A549 (cell line): ENCODE measurements around the gene KCNQ1. TPM values are rescaled to one million over a fixed set of nuclear protein-coding genes. Genes with fewer than 3 reads are reported as not detected.

Experiments used
- ATAC-seq, 2 experiments: fragments of 200-7000 bp in 1 of 2; fragments of >200 bp in 1 of 2; cut with Nextera tagmentation in 1 of 2; cut with Tn5 transposase in 1 of 2; 3 replicates each; pipeline versions ENCODE4 v1.8.0 to v1.9.1; 2018 to 2020; ENCODE audit warnings: mild to moderate bottlenecking in 1 of 2, moderate library complexity in 1 of 2
- CTCF ChIA-PET: fragments of 300-600 bp; sonication (Branson Sonifier 250); formaldehyde crosslinking; extraction: SDS; loops from one replicate; lab custom pipeline; 2021; ENCODE audit warnings: antibody characterized with exemption, inconsistent platforms; lab: Yijun Ruan, JAX
- POLR2A ChIA-PET: fragments of 350-600 bp; formaldehyde crosslinking; extraction: SDS; loops from one replicate; lab custom pipeline; 2021; ENCODE audit warnings: antibody characterized with exemption, inconsistent platforms; lab: Yijun Ruan, JAX
- DNase-seq, 2 experiments: peaks; one replicate each; pipeline versions ENCODE4 v3.0.0 to v3.0.0-alpha.2; 2011 to 2016; ENCODE audit warnings: low read depth in 1 of 2, low spot score in 1 of 2
- FAIRE-seq: peaks from 2 replicates; lab custom pipeline; 2011; peaks lifted over from hg19 to GRCh38; lab: Jason Lieb, UNC
- H3K27ac ChIP-seq, 2 experiments: fragments of >200 bp; sonication (Bioruptor Twin); formaldehyde crosslinking; 3 replicates each; pipeline ENCODE4 v1.5.1; 2016 to 2017
- H3K4me1 ChIP-seq: fragments of >200 bp; sonication (Bioruptor Twin); formaldehyde crosslinking; 3 replicates; pipeline ENCODE4 v1.6.1; 2016
- H3K4me2 ChIP-seq: fragments of >200 bp; sonication (Bioruptor Twin); formaldehyde crosslinking; 3 replicates; pipeline ENCODE4 v1.6.1; 2016
- H3K4me3 ChIP-seq: fragments of >200 bp; sonication (Bioruptor Twin); formaldehyde crosslinking; 3 replicates; pipeline ENCODE4 v1.5.1; 2016
- H3K9me3 ChIP-seq: fragments of >200 bp; sonication (Bioruptor Twin); formaldehyde crosslinking; 3 replicates; pipeline ENCODE4 v1.6.1; 2016
- BHLHE40 ChIP-seq: IDR thresholded peaks from 2 replicates; pipeline ENCODE4 v1.6.1; 2012; ENCODE audit warnings: low read depth, low read length, inconsistent platforms
- CEBPB ChIP-seq, 2 experiments: fragments of >200 bp in 1 of 2; sonication (Bioruptor Twin) in 1 of 2; formaldehyde crosslinking in 1 of 2; IDR thresholded peaks; 2 replicates each; pipeline ENCODE4 v1.6.1; 2012 to 2016
- HEYL ChIP-seq: fragments of 250-450 bp; sonication (Bioruptor Pico); IDR thresholded peaks from 2 replicates; pipeline ENCODE4 v1.8.0; 2021; ENCODE audit warnings: mild to moderate bottlenecking, moderate library complexity
- HOXA7 ChIP-seq: fragments of 250-450 bp; sonication (Bioruptor Pico); IDR thresholded peaks from 2 replicates; pipeline ENCODE4 v1.5.0; 2020; ENCODE audit warnings: mild to moderate bottlenecking, moderate library complexity
- HOXB5 ChIP-seq: fragments of 250-450 bp; sonication (Bioruptor Pico); IDR thresholded peaks from 2 replicates; pipeline ENCODE4 v1.5.0; 2020; ENCODE audit warnings: mild to moderate bottlenecking, moderate library complexity
- JUN ChIP-seq, 2 experiments: fragments of >200 bp; sonication (Bioruptor Twin); formaldehyde crosslinking; IDR thresholded peaks; 2 replicates in 1 of 2; 3 replicates in 1 of 2; pipeline ENCODE4 v1.6.1; 2016 to 2017
- KDM1A ChIP-seq: fragments of 200-600 bp; sonication (generic); IDR thresholded peaks from 2 replicates; pipeline ENCODE4 v1.6.1; 2016; ENCODE audit warnings: low read depth, mild to moderate bottlenecking
- KDM5A ChIP-seq: fragments of 200-600 bp; sonication (generic); IDR thresholded peaks from 2 replicates; pipeline ENCODE4 v1.6.1; 2016; ENCODE audit warnings: antibody characterized with exemption, mild to moderate bottlenecking
- MAFK ChIP-seq: fragments of 450-650 bp; IDR thresholded peaks from 2 replicates; pipeline ENCODE4 v1.6.1; 2014; ENCODE audit not compliant: partially characterized antibody
- MYC ChIP-seq: IDR thresholded peaks from 2 replicates; pipeline ENCODE4 v1.6.1; 2012; ENCODE audit warnings: mild to moderate bottlenecking, inconsistent platforms, low read length, improper control_type of control experiment, borderline replicate concordance
- NFE2L2 ChIP-seq: fragments of 150-350 bp; conservative IDR thresholded peaks from 2 replicates; pipeline ENCODE4 v1.6.1; 2014; ENCODE audit warnings: low read length
- NPAS2 ChIP-seq: fragments of 250-450 bp; sonication (Bioruptor Pico); IDR thresholded peaks from 2 replicates; pipeline ENCODE4 v1.8.0; 2022; ENCODE audit warnings: mild to moderate bottlenecking, moderate library complexity, borderline replicate concordance
- POLR2AphosphoS2 ChIP-seq: conservative IDR thresholded peaks from 2 replicates; pipeline ENCODE4 v1.6.1; 2012; ENCODE audit warnings: low read length, improper control_type of control experiment, inconsistent platforms
- RAD21 ChIP-seq, 2 experiments: fragments of >200 bp in 1 of 2; sonication (Bioruptor Twin) in 1 of 2; formaldehyde crosslinking in 1 of 2; IDR thresholded peaks in 1 of 2; conservative IDR thresholded peaks in 1 of 2; 2 replicates in 1 of 2; 3 replicates in 1 of 2; pipeline ENCODE4 v1.6.1; 2012 to 2018; ENCODE audit warnings: inconsistent platforms in 1 of 2
- RNF2 ChIP-seq: fragments of 200-600 bp; sonication (generic); IDR thresholded peaks from 2 replicates; pipeline ENCODE4 v1.6.1; 2016; ENCODE audit warnings: low read depth, mild to moderate bottlenecking, antibody characterized with exemption, moderate library complexity, borderline replicate concordance
- TFCP2L1 ChIP-seq: fragments of 250-450 bp; sonication (Bioruptor Pico); IDR thresholded peaks from 2 replicates; pipeline ENCODE4 v1.5.0; 2021; ENCODE audit warnings: mild to moderate bottlenecking
- ZFP36 ChIP-seq: fragments of 450-650 bp; IDR thresholded peaks from 2 replicates; pipeline ENCODE4 v1.6.1; 2014; ENCODE audit warnings: borderline replicate concordance; ENCODE audit not compliant: partially characterized antibody
- WGBS: methylation state at CpG from one replicate; pipeline ENCODE4 v1.1.6; 2017; ENCODE audit errors: missing lambda C conversion rate; 5-methylcytosine and 5-hydroxymethylcytosine counted together
- polyA plus RNA-seq, 4 experiments: library from polyadenylated mRNA; depleted of rRNA in 3 of 4; stranded (reverse); fragments of >200 nt; fragmentation: RNase III in 1 of 4; extraction: RNeasy Plus Mini Kit Qiagen cat#74134 plus additional on column Dnase treatment in 1 of 4; gene quantifications; 2 replicates in 3 of 4; 3 replicates in 1 of 4; pipeline ENCODE4 v1.2.3, GENCODE V29; 2011 to 2017
- TF ChIP-seq, protein P1 (sequence below): fragments of 250-450 bp; sonication (Bioruptor Pico); IDR thresholded peaks from 2 replicates; pipeline ENCODE4 v1.5.0; 2021; ENCODE audit warnings: mild to moderate bottlenecking, moderate library complexity, borderline replicate concordance
- TF ChIP-seq, protein P2 (sequence below): fragments of >200 bp; sonication (Bioruptor Twin); formaldehyde crosslinking; IDR thresholded peaks from 3 replicates; pipeline ENCODE4 v1.6.1; 2016
- TF ChIP-seq, protein P3 (sequence below): fragments of >200 bp; sonication (Bioruptor Twin); formaldehyde crosslinking; IDR thresholded peaks from 3 replicates; pipeline ENCODE4 v1.5.1; 2016
- TF ChIP-seq, protein P4 (sequence below): fragments of >200 bp; sonication (Bioruptor Twin); formaldehyde crosslinking; IDR thresholded peaks from 2 replicates; pipeline ENCODE4 v1.6.1; 2016
- TF ChIP-seq, protein P5 (sequence below): fragments of 150-350 bp; IDR thresholded peaks from 2 replicates; pipeline ENCODE4 v1.6.1; 2014; ENCODE audit warnings: low read depth, mild to moderate bottlenecking, low read length
- TF ChIP-seq, protein P6 (sequence below): IDR thresholded peaks from 2 replicates; pipeline ENCODE4 v1.6.1; 2012

The KCNQ1 gene
- polyA plus RNA-seq, 2 of the 4 experiments (the other 2 are of a cell fraction), result 0.14 to 0.17 TPM

DNA sequence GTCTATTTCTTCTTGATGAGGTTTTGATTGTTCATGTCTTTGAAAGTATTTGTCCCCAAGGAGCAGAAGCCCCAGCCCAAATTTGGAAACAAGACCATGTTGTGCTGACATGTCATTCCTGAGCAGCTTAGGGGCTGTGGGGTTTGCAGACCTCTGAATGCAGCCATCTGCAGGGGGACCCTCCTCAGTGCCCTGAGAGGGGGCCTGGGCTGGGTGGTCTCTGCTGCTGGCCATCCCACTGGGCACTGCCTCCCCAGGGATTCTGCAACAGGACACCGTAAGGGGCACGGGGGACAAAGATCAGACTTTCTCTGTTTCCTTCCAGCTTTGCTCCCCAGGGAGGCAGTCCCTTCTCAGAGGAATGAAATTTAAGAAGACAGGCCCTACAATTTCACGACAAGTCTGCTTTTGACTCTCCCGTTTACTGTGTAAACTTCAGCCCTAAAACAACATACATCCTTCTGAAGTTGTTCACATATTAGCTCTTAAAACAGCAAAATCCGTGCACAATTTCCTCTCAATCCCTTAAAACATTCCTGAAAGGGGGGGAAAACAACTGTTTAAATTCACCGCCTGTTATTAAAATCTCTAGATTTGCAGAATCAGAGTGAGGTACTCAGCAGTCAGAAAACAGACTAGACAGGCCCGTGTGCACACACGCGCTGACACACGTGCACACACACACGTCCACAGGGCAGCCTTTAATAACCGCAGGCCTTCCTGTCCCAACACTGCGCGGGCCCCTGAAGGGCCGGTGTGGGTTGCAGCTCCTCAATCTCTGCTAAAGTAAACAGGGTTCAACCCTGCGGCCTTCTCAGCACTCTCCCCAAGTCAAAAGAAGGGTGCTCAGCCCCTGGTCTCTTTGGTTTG, 109.8 kb downstream of the KCNQ1 start (continued):
- TF ChIP-seq KDM5A (no peak), ZFP36 (no peak)

DNA sequence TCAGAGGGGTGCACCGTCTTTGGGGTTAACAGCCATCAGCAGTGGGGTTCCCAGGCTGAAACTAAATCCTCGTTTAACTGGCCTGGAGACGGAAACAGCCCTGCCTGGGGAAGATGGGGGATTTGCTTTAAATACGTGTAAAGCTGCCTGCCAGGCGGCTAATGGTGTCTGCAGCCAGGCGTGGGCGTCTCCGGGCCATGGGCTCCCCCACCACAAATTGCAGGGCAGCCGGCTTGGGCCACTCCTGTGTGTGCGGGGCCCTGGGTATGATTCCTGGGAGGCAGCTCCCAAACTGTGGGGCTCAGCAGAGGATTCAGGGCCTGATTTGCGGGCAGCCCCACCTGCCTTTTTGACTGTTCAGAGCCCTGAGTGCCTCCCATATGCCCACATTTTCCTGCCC, 110.5 kb downstream of the KCNQ1 start:
- ChIA-PET CTCF (interaction anchor here (1.0 to 2.5 kb wide), 4 partner anchors 13 to 333 kb away, joined by 3 to 17 read pairs (median 6); no protein-coding TSS in a partner anchor), POLR2A (no interaction called here)
- Histone ChIP-seq H3K4me3 (no peak overlapping the region), H3K27ac (no peak overlapping the region), H3K4me2 (no peak overlapping the region), H3K4me1 (no peaks in the 10 kb centered on the region), H3K9me3 (no peaks in the 10 kb centered on the region)
- no peak for DNase-seq
- WGBS, result 93% methylated on average over 11 of the region's 11 CpGs
- no peak for FAIRE-seq
- TF ChIP-seq, protein P1, sequence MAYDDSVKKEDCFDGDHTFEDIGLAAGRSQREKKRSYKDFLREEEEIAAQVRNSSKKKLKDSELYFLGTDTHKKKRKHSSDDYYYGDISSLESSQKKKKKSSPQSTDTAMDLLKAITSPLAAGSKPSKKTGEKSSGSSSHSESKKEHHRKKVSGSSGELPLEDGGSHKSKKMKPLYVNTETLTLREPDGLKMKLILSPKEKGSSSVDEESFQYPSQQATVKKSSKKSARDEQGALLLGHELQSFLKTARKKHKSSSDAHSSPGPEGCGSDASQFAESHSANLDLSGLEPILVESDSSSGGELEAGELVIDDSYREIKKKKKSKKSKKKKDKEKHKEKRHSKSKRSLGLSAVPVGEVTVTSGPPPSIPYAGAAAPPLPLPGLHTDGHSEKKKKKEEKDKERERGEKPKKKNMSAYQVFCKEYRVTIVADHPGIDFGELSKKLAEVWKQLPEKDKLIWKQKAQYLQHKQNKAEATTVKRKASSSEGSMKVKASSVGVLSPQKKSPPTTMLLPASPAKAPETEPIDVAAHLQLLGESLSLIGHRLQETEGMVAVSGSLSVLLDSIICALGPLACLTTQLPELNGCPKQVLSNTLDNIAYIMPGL (CRISPR knock-in tag), result no peak
- no peak for ATAC-seq

DNA sequence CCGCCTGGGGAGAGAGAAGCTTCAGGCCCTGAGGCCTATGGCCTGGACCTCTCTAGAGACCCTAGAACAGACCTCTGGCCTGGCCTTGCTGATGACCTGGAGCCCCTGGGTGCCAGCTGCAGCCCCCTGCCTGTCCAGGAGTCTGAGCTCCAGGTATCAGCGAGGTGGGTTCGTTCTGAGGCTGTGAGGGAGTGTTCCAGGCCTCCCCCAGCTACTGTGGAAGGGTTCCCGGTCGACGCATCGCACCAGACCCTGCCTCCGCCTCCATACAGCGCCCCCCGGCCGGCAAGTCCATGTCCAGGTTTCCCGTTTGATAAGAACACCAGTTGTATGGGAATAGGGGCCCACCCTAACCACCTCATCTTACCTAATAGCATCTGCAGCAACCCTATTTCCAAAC, 111.1 kb downstream of the KCNQ1 start:
- POLR2A ChIA-PET, result no interaction called here
- ATAC-seq (no peak), DNase-seq (no peak), FAIRE-seq (no peak)
- H3K27ac ChIP-seq, result no peak overlapping the region
- TF ChIP-seq, protein P2, sequence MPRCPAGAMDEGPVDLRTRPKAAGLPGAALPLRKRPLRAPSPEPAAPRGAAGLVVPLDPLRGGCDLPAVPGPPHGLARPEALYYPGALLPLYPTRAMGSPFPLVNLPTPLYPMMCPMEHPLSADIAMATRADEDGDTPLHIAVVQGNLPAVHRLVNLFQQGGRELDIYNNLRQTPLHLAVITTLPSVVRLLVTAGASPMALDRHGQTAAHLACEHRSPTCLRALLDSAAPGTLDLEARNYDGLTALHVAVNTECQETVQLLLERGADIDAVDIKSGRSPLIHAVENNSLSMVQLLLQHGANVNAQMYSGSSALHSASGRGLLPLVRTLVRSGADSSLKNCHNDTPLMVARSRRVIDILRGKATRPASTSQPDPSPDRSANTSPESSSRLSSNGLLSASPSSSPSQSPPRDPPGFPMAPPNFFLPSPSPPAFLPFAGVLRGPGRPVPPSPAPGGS, result no peak
- TF ChIP-seq CEBPB (IDR thresholded peaks at IDR 0.05) (no peak), MYC (no peak), NPAS2 (CRISPR knock-in tag) (no peak), KDM1A (no peak), MAFK (no peak)
- CTCF ChIA-PET, result interaction anchor here (1.0 to 1.7 kb wide), 2 partner anchors 23 to 332 kb away, joined by 3 to 5 read pairs; no protein-coding TSS in a partner anchor
- H3K9me3 ChIP-seq, result no peaks in the 10 kb centered on the region
- 67% methylated on average over 1 of the region's 12 CpGs for WGBS
- H3K4me3 ChIP-seq, result no peak overlapping the region
- H3K4me1 ChIP-seq, result no peaks in the 10 kb centered on the region
- H3K4me2 ChIP-seq, result no peak overlapping the region

DNA sequence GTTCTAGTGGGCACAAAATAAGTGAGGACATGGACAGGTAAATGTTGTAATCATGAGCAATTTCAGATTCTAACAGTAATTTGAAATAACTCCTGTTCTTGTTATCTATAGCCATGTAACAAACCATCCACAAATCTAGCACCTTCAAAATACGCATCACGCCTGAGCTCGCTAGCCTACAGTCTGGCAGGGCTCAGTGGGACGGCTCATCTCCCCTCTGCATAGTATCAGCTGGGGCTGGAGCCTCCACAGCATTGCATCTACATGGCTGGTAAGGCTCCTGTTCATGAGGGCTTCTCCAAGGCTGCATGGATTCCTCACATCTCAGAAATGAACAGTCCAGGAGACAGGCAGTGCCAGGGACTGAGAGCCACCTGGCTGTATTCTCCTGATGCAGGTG, 112.6 kb downstream of the KCNQ1 start:
- Histone ChIP-seq H3K4me1 (no peaks in the 10 kb centered on the region), H3K4me3 (no peak overlapping the region), H3K27ac (no peak overlapping the region), H3K9me3 (no peaks in the 10 kb centered on the region), H3K4me2 (no peak overlapping the region)
- 88% methylated on average over 4 of the region's 4 CpGs for WGBS
- DNase-seq (no peak), FAIRE-seq (no peak), ATAC-seq (no peak)
- POLR2A ChIA-PET, result no interaction called here
- CTCF ChIA-PET, result no interaction called here
- TF ChIP-seq RNF2, result no peak
- TF ChIP-seq, protein P3, sequence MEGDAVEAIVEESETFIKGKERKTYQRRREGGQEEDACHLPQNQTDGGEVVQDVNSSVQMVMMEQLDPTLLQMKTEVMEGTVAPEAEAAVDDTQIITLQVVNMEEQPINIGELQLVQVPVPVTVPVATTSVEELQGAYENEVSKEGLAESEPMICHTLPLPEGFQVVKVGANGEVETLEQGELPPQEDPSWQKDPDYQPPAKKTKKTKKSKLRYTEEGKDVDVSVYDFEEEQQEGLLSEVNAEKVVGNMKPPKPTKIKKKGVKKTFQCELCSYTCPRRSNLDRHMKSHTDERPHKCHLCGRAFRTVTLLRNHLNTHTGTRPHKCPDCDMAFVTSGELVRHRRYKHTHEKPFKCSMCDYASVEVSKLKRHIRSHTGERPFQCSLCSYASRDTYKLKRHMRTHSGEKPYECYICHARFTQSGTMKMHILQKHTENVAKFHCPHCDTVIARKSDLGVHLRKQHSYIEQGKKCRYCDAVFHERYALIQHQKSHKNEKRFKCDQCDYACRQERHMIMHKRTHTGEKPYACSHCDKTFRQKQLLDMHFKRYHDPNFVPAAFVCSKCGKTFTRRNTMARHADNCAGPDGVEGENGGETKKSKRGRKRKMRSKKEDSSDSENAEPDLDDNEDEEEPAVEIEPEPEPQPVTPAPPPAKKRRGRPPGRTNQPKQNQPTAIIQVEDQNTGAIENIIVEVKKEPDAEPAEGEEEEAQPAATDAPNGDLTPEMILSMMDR, result no peak
- no peak for TF ChIP-seq BHLHE40
- TF ChIP-seq, protein P4, sequence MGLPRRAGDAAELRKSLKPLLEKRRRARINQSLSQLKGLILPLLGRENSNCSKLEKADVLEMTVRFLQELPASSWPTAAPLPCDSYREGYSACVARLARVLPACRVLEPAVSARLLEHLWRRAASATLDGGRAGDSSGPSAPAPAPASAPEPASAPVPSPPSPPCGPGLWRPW, result no peak
- no peak for TF ChIP-seq TFCP2L1 (CRISPR knock-in tag)
- TF ChIP-seq, protein P5, sequence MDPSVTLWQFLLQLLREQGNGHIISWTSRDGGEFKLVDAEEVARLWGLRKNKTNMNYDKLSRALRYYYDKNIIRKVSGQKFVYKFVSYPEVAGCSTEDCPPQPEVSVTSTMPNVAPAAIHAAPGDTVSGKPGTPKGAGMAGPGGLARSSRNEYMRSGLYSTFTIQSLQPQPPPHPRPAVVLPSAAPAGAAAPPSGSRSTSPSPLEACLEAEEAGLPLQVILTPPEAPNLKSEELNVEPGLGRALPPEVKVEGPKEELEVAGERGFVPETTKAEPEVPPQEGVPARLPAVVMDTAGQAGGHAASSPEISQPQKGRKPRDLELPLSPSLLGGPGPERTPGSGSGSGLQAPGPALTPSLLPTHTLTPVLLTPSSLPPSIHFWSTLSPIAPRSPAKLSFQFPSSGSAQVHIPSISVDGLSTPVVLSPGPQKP, result no peak
- TF ChIP-seq, protein P6, sequence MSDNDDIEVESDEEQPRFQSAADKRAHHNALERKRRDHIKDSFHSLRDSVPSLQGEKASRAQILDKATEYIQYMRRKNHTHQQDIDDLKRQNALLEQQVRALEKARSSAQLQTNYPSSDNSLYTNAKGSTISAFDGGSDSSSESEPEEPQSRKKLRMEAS, result no peak
- no peak for TF ChIP-seq HOXA7 (CRISPR knock-in tag)
- TF ChIP-seq HEYL, result no peak
- TF ChIP-seq NFE2L2, result no peak
- no peak for TF ChIP-seq POLR2AphosphoS2
- TF ChIP-seq JUN (IDR thresholded peaks at IDR 0.05), result no peak
- no peak for TF ChIP-seq CEBPB (IDR thresholded peaks at IDR 0.05)
- TF ChIP-seq RAD21 (conservative IDR thresholded peaks at IDR 0.05 in 1 of 2, IDR thresholded peaks at IDR 0.05 in 1 of 2), result no peak
- no peak for TF ChIP-seq HOXB5
- TF ChIP-seq MYC, result no peak
